ENCODE measurements around the gene MXRA8.

MXRA8 gene

DNA sequence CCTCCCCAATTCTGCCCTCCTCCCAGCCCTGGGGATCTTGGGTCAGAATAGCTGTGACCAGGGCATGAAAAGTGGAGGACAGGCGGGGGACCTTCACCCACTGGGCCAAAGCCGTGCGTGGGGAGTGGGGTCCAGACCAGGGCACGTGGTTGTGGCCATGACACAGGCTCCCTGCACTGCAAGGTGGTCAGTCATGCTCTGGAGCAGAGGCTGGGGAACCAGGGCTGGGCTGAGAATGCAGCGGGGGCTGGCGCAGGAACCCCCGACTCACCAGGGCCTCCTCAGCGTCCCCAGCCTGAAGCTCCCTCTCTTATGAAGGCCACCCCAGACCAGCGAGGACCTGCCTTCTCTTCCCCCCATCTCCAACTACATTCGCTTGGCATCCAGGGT, 11.9 kb downstream of the MXRA8 start:
- FAIRE-seq: no peak
- TF ChIP-seq SPI1 (IDR thresholded peaks at IDR 0.05; ENCODE audit: low read depth, low read length) (no peak), POLR2A (IDR thresholded peaks at IDR 0.05; ENCODE audit: low read depth, low read length) (no peak), POLR2AphosphoS5 (IDR thresholded peaks at IDR 0.05; ENCODE audit: low read depth, low read length) (no peak), POU2F2 (IDR thresholded peaks at IDR 0.05; ENCODE audit: low read depth, low read length) (no peak), PAX5 (IDR thresholded peaks at IDR 0.05; ENCODE audit: insufficient read depth, low read length, severe bottlenecking) (no peak), TAF1 (IDR thresholded peaks at IDR 0.05; ENCODE audit: low read depth, low read length) (no peak)
- DNase-seq (ENCODE audit: insufficient read length, low spot score): no peak

GRCh38 chr1:1345860-1346500, 12.4 kb downstream of the MXRA8 start:
- no peak for DNase-seq (ENCODE audit: insufficient read length, low spot score)
- no peak for FAIRE-seq
- TF ChIP-seq POLR2AphosphoS5 (IDR thresholded peaks at IDR 0.05; ENCODE audit: low read depth, low read length) (no peak), TAF1 (IDR thresholded peaks at IDR 0.05; ENCODE audit: low read depth, low read length) (no peak), SPI1 (IDR thresholded peaks at IDR 0.05; ENCODE audit: low read depth, low read length) (no peak), POLR2A (IDR thresholded peaks at IDR 0.05; ENCODE audit: low read depth, low read length) (no peak), PAX5 (IDR thresholded peaks at IDR 0.05; ENCODE audit: insufficient read depth, low read length, severe bottlenecking) (no peak), POU2F2 (IDR thresholded peaks at IDR 0.05; ENCODE audit: low read depth, low read length) (no peak)

DNA sequence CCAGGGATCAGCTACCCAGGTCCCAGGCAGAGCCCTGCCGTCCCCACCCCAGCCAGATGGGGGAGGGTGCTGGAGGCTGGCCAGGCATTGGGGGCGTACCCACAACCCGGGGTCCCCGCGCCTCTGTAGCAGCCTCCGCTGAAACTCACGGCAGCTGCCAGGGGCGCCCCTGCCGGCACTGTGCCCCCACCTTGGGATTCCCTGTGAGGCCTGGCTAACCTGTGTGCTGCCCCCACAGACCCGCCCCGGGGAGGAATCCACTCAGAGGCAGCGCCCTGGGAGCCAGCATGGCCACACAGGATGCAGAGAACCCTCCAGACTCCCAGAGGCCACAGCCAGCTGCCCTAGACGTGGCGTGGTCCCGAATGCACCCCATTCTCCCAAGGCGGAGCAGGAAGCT, 13.0 kb downstream of the MXRA8 start:
- TF ChIP-seq POU2F2 (IDR thresholded peaks at IDR 0.05; ENCODE audit: low read depth, low read length): no peak
- TF ChIP-seq SPI1 (IDR thresholded peaks at IDR 0.05; ENCODE audit: low read depth, low read length): no peak
- no peak for TF ChIP-seq PAX5 (IDR thresholded peaks at IDR 0.05; ENCODE audit: insufficient read depth, low read length, severe bottlenecking)
- TF ChIP-seq POLR2AphosphoS5 (IDR thresholded peaks at IDR 0.05; ENCODE audit: low read depth, low read length): no peak
- TF ChIP-seq TAF1 (IDR thresholded peaks at IDR 0.05; ENCODE audit: low read depth, low read length): no peak
- no peak for TF ChIP-seq POLR2A (IDR thresholded peaks at IDR 0.05; ENCODE audit: low read depth, low read length)
- FAIRE-seq: no peak
- no peak for DNase-seq (ENCODE audit: insufficient read length, low spot score)

GRCh38 chr1:1344655-1345361, 13.5 kb downstream of the MXRA8 start:
- DNase-seq (ENCODE audit: insufficient read length, low spot score) (no peak), FAIRE-seq (no peak)
- TF ChIP-seq PAX5 (IDR thresholded peaks at IDR 0.05; ENCODE audit: insufficient read depth, low read length, severe bottlenecking) (no peak), POLR2AphosphoS5 (IDR thresholded peaks at IDR 0.05; ENCODE audit: low read depth, low read length) (no peak), SPI1 (IDR thresholded peaks at IDR 0.05; ENCODE audit: low read depth, low read length) (no peak), TAF1 (IDR thresholded peaks at IDR 0.05; ENCODE audit: low read depth, low read length) (no peak), POLR2A (IDR thresholded peaks at IDR 0.05; ENCODE audit: low read depth, low read length) (no peak), POU2F2 (IDR thresholded peaks at IDR 0.05; ENCODE audit: low read depth, low read length) (no peak)

DNA sequence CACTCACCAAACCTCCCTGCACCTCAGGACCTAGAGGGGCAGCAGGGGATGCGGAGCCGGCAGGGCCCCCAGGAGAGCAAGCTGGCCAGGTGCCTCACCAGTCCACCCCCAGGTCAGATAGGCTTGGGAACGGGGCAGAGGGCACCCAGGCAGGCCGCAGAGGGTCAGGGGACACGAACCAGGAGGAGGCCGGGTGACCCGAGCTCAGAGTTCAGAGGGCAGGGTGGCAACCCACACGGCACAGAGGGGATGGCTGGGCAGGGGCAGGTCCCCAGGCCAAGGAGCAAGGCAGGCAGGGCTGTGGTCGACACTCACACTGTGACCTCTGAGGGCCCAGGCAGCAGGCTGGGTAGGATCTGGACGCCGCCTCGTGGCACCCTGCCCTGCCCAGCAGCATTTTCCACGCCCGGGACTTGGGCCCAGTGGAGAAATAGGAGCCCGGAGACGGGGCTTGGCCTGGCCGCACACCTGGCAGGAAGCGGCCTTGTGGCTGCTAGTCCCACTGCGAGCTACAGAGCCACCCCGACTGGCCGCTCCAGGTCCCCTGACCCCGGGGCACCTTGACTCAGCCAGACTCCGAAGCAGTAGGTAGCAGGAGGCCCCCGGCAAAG, 14.4 kb downstream of the MXRA8 start:
- TF ChIP-seq POLR2A (IDR thresholded peaks at IDR 0.05; ENCODE audit: low read depth, low read length) (no peak), PAX5 (IDR thresholded peaks at IDR 0.05; ENCODE audit: insufficient read depth, low read length, severe bottlenecking) (no peak), POU2F2 (IDR thresholded peaks at IDR 0.05; ENCODE audit: low read depth, low read length) (no peak), TAF1 (IDR thresholded peaks at IDR 0.05; ENCODE audit: low read depth, low read length) (no peak), SPI1 (IDR thresholded peaks at IDR 0.05; ENCODE audit: low read depth, low read length) (no peak), POLR2AphosphoS5 (IDR thresholded peaks at IDR 0.05; ENCODE audit: low read depth, low read length) (no peak)
- DNase-seq (ENCODE audit: insufficient read length, low spot score): no peak
- FAIRE-seq: no peak

DNA sequence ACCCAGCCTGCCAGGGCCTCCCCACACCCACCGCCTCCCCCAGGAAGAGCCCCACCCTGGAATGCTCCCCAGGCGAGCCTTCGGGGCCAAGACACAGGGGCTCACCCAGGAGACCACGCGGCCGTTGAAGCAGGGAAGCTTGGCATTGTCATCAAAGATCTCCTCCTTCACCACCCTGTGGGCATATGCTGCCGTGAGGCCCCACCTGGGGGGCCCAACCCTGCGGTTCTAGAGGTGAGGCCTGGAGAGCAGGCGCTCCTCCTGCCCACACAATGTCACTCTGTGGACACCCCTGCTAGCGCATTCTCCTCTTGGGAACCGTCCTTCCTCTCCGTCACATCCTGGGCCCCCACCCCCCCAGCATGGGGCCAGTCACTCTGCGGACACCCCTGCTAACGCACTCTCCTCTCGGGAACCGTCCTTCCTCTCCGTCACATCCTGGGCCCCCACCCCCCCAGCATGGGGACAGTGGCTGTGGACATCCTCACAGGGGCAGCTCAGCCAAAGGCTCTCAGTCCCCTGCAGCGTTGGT, 15.7 kb downstream of the MXRA8 start:
- FAIRE-seq (no peak), DNase-seq (ENCODE audit: insufficient read length, low spot score) (no peak)

GRCh38 chr1:1342061-1342562, 16.2 kb downstream of the MXRA8 start:
- FAIRE-seq: no peak
- TF ChIP-seq POLR2A (IDR thresholded peaks at IDR 0.05; ENCODE audit: low read depth, low read length): no peak
- TF ChIP-seq SPI1 (IDR thresholded peaks at IDR 0.05; ENCODE audit: low read depth, low read length): no peak
- no peak for TF ChIP-seq PAX5 (IDR thresholded peaks at IDR 0.05; ENCODE audit: insufficient read depth, low read length, severe bottlenecking)
- TF ChIP-seq POU2F2 (IDR thresholded peaks at IDR 0.05; ENCODE audit: low read depth, low read length): no peak
- TF ChIP-seq POLR2AphosphoS5 (IDR thresholded peaks at IDR 0.05; ENCODE audit: low read depth, low read length): no peak
- TF ChIP-seq TAF1 (IDR thresholded peaks at IDR 0.05; ENCODE audit: low read depth, low read length): no peak
- DNase-seq (ENCODE audit: insufficient read length, low spot score): no peak

More for the DNA sequence above, 15.7 kb downstream of the MXRA8 start:
- no peak for TF ChIP-seq SPI1 (IDR thresholded peaks at IDR 0.05; ENCODE audit: low read depth, low read length)
- no peak for TF ChIP-seq POU2F2 (IDR thresholded peaks at IDR 0.05; ENCODE audit: low read depth, low read length)
- TF ChIP-seq TAF1 (IDR thresholded peaks at IDR 0.05; ENCODE audit: low read depth, low read length): no peak
- no peak for TF ChIP-seq POLR2AphosphoS5 (IDR thresholded peaks at IDR 0.05; ENCODE audit: low read depth, low read length)

- FAIRE-seq (no peak), DNase-seq (ENCODE audit: insufficient read length, low spot score) (no peak)
Observed at GRCh38 chr1:1341549-1342021, 16.8 kb downstream of the MXRA8 start.

More at GRCh38 chr1:1341549-1342021, 16.8 kb downstream of the MXRA8 start:
- TF ChIP-seq POLR2AphosphoS5 (IDR thresholded peaks at IDR 0.05; ENCODE audit: low read depth, low read length) (no peak), SPI1 (IDR thresholded peaks at IDR 0.05; ENCODE audit: low read depth, low read length) (no peak), TAF1 (IDR thresholded peaks at IDR 0.05; ENCODE audit: low read depth, low read length) (no peak), PAX5 (IDR thresholded peaks at IDR 0.05; ENCODE audit: insufficient read depth, low read length, severe bottlenecking) (no peak), POLR2A (IDR thresholded peaks at IDR 0.05; ENCODE audit: low read depth, low read length) (no peak), POU2F2 (IDR thresholded peaks at IDR 0.05; ENCODE audit: low read depth, low read length) (no peak)
